ENCODE data around the gene CDK11B. TPM values are rescaled to one million over a fixed set of nuclear protein-coding genes. Genes with fewer than 3 reads are reported as not detected.

Gene CDK11B
- total and polyA plus RNA-seq, 12 donors, result 8.8 to 65.4 (median 19.5) TPM

- TF ChIP-seq CTCF (IDR thresholded peaks at IDR 0.05) (no peak), POLR2A (IDR thresholded peaks at IDR 0.05) (no peak)
- no peaks in the 10 kb centered on the region for H3K4me1 ChIP-seq (replicated peaks in 1 of 2)
- H3K27me3 ChIP-seq, result no peaks in the 10 kb centered on the region
- no peak overlapping the region for H3K4me3 ChIP-seq
- intact Hi-C loops (cut with DNase I), result no loop called here
- no peak overlapping the region for H3K27ac ChIP-seq
- DNase-seq, result peak in 1 of 7 donors; percentile 6
- no peaks in the 10 kb centered on the region for H3K9me3 ChIP-seq (replicated peaks in 1 of 3)
- peaks cover 0 to 7% of the 10 kb centered on the region in 2 donors for H3K36me3 ChIP-seq (replicated peaks in 1 of 2)
- 96 to 97% (median 96%) methylated on average over 17 to 33 of the region's 33 CpGs; no CpG with 5 or more reads in 1 of the 4 donors for WGBS, 4 donors
These were observed 35.6 kb downstream of the CDK11B start for GRCh38 chr1:1623181-1623630.

GRCh38 chr1:1622788-1623094, 36.1 kb downstream of the CDK11B start:
- DNase-seq, result peak in 1 of 7 donors; percentile 6
- intact Hi-C loops (cut with DNase I), result no loop called here
- peaks cover 0 to 6% of the 10 kb centered on the region in 2 donors for H3K36me3 ChIP-seq (replicated peaks in 1 of 2)
- WGBS, 4 donors, result 87 to 94% (median 92%) methylated on average over 17 of the region's 17 CpGs
- no peak overlapping the region for H3K27ac ChIP-seq
- TF ChIP-seq POLR2A (IDR thresholded peaks at IDR 0.05) (no peak), CTCF (IDR thresholded peaks at IDR 0.05) (no peak)
- no peaks in the 10 kb centered on the region for H3K27me3 ChIP-seq
- no peaks in the 10 kb centered on the region for H3K9me3 ChIP-seq (replicated peaks in 1 of 3)
- H3K4me3 ChIP-seq, result no peak overlapping the region
- no peaks in the 10 kb centered on the region for H3K4me1 ChIP-seq (replicated peaks in 1 of 2)

- WGBS, 4 donors, result 81 to 89% (median 87%) methylated on average over 9 to 21 of the region's 21 CpGs
- no peak overlapping the region for H3K4me3 ChIP-seq
These were observed 36.6 kb downstream of the CDK11B start for GRCh38 chr1:1622010-1622787.

More at GRCh38 chr1:1622010-1622787, 36.6 kb downstream of the CDK11B start:
- no peak for DNase-seq
- H3K9me3 ChIP-seq (replicated peaks in 1 of 3), result no peaks in the 10 kb centered on the region
- no peak overlapping the region for H3K27ac ChIP-seq
- no peaks in the 10 kb centered on the region for H3K27me3 ChIP-seq
- intact Hi-C loops (cut with DNase I), result no loop called here
- H3K36me3 ChIP-seq (replicated peaks in 1 of 2), result peaks cover 0 to 8% of the 10 kb centered on the region in 2 donors
- peaks cover 0 to 3% of the 10 kb centered on the region in 2 donors for H3K4me1 ChIP-seq (replicated peaks in 1 of 2)
- TF ChIP-seq CTCF (IDR thresholded peaks at IDR 0.05) (no peak), POLR2A (IDR thresholded peaks at IDR 0.05) (no peak)
